Ureter (tissue), 1 donor: Measurements from ENCODE around the gene OAT. TPM values are rescaled to one million over a fixed set of nuclear protein-coding genes. Genes with fewer than 3 reads are reported as not detected.
"Not testable (repeated sequence)": the region's sequence is repeated elsewhere in the genome, so short reads cannot be mapped to it uniquely, and the experiment has no call there.

ENCODE experiments used
- DNase-seq: peaks from one replicate; pipeline ENCODE4 v3.0.0-alpha.2; 2020; ENCODE audit warnings: low spot score
- total RNA-seq: library from RNA; stranded (reverse); gene quantifications from one replicate; pipeline ENCODE4 v1.2.4, GENCODE V29; 2023
- donor health status: DM: yes; HTN: yes; CAD: no.

OAT gene
- total RNA-seq, 1 donor from 2014 or later: 50.4 TPM

GRCh38 chr10:124447751-124448466 is 29.2 kb upstream of the OAT start:
- no peak for DNase-seq

- no peak for DNase-seq
Observed at GRCh38 chr10:124446830-124447750, 28.4 kb upstream of the OAT start.

GRCh38 chr10:124441694-124442093 is 23.0 kb upstream of the OAT start:
- not testable (repeated sequence) for DNase-seq

GRCh38 chr10:124436191-124436638 is 17.5 kb upstream of the OAT start:
- DNase-seq: no peak

GRCh38 chr10:124435683-124436082 is 17.0 kb upstream of the OAT start:
- DNase-seq: not testable (repeated sequence)

GRCh38 chr10:124433461-124433860 is 14.7 kb upstream of the OAT start:
- DNase-seq: no peak

GRCh38 chr10:124430077-124430476 is 11.4 kb upstream of the OAT start:
- no peak for DNase-seq

GRCh38 chr10:124429576-124429975 is 10.9 kb upstream of the OAT start:
- DNase-seq: no peak

- no peak for DNase-seq
Observed at GRCh38 chr10:124428207-124428777, 9.6 kb upstream of the OAT start.

- DNase-seq: no peak
Observed at GRCh38 chr10:124425227-124425962, 6.7 kb upstream of the OAT start.

GRCh38 chr10:124423813-124424212 is 5.1 kb upstream of the OAT start:
- DNase-seq: no peak

GRCh38 chr10:124422742-124423141 is 4.0 kb upstream of the OAT start:
- DNase-seq: no peak

GRCh38 chr10:124420254-124420653 is 1.5 kb upstream of the OAT start:
- DNase-seq: no peak

GRCh38 chr10:124419635-124420034 is 912 bp upstream of the OAT start:
- DNase-seq: no peak

GRCh38 chr10:124417895-124418725 is 613 bp downstream of the OAT start:
- DNase-seq: peak; percentile 52

GRCh38 chr10:124416733-124417132 is 2.0 kb downstream of the OAT start:
- DNase-seq: no peak

GRCh38 chr10:124415210-124415609 is 3.5 kb downstream of the OAT start:
- no peak for DNase-seq

GRCh38 chr10:124414076-124414475 is 4.6 kb downstream of the OAT start:
- DNase-seq: no peak

GRCh38 chr10:124409696-124410095 is 9.0 kb downstream of the OAT start:
- DNase-seq: no peak

GRCh38 chr10:124408357-124408756 is 10.4 kb downstream of the OAT start:
- DNase-seq: no peak

GRCh38 chr10:124407456-124407855 is 11.3 kb downstream of the OAT start:
- DNase-seq: no peak
